GM19455 (cell line): ENCODE results near the gene OSBP.

Experiments
- ATAC-seq: cut with Tn5 transposase; IDR thresholded peaks from one replicate; pipeline ENCODE4 v1.9.1; 2021; ENCODE audit not compliant: unreplicated experiment

Gene OSBP

GRCh38 chr11:59607703-59608454 lies 7.7 kb downstream of the OSBP start:
- no peak for ATAC-seq

GRCh38 chr11:59602432-59602831 lies 13.1 kb downstream of the OSBP start:
- no peak for ATAC-seq

GRCh38 chr11:59601788-59602187 lies 13.8 kb downstream of the OSBP start:
- no peak for ATAC-seq

- ATAC-seq: no peak
Observed at GRCh38 chr11:59600636-59601035, 14.9 kb downstream of the OSBP start.

GRCh38 chr11:59600234-59600633 lies 15.3 kb downstream of the OSBP start:
- no peak for ATAC-seq

- ATAC-seq: no peak
Observed at GRCh38 chr11:59598961-59599360, 16.6 kb downstream of the OSBP start.

GRCh38 chr11:59584294-59584693 lies 31.3 kb downstream of the OSBP start:
- no peak for ATAC-seq

- no peak for ATAC-seq
Observed at GRCh38 chr11:59582006-59582405, 33.6 kb downstream of the OSBP start.

GRCh38 chr11:59578369-59578768 lies 37.2 kb downstream of the OSBP start:
- no peak for ATAC-seq

- ATAC-seq: no peak
Observed at GRCh38 chr11:59575505-59575904, 40.1 kb downstream of the OSBP start.

GRCh38 chr11:59574932-59575502 lies 40.6 kb downstream of the OSBP start:
- no peak for ATAC-seq

GRCh38 chr11:59574467-59574866 lies 41.1 kb downstream of the OSBP start:
- ATAC-seq: no peak

GRCh38 chr11:59573216-59573615 lies 42.4 kb downstream of the OSBP start:
- ATAC-seq: no peak

- ATAC-seq: no peak
Observed at GRCh38 chr11:59572091-59572490, 43.5 kb downstream of the OSBP start.

GRCh38 chr11:59562292-59562691 lies 53.3 kb downstream of the OSBP start:
- ATAC-seq: no peak

GRCh38 chr11:59560702-59561473 lies 54.7 kb downstream of the OSBP start:
- peak; percentile 41 for ATAC-seq

- peak; percentile 48 for ATAC-seq
Observed at GRCh38 chr11:59560290-59560701, 55.3 kb downstream of the OSBP start.

GRCh38 chr11:59559886-59560285 lies 55.7 kb downstream of the OSBP start:
- ATAC-seq: no peak

GRCh38 chr11:59558270-59558643 lies 57.3 kb downstream of the OSBP start:
- ATAC-seq: no peak

GRCh38 chr11:59556917-59557348 lies 58.6 kb downstream of the OSBP start:
- ATAC-seq: peak; percentile 12

GRCh38 chr11:59556115-59556916 lies 59.3 kb downstream of the OSBP start:
- ATAC-seq: no peak
